WERI-Rb-1 (cell line): ENCODE measurements around the gene SORCS1.

ENCODE experiments used
- DNase-seq: peaks from one replicate; pipeline ENCODE4 v3.0.0-alpha.2; 2020
- H3K27ac ChIP-seq: fragments of 250-450 bp; sonication (Bioruptor Pico); 2 replicates; pipeline ENCODE4 v1.5.1; 2020; ENCODE audit warnings: mild to moderate bottlenecking, moderate library complexity
- H3K27me3 ChIP-seq: fragments of 250-450 bp; sonication (Bioruptor Pico); 2 replicates; pipeline ENCODE4 v1.5.1; 2021; ENCODE audit warnings: mild to moderate bottlenecking, low read depth, moderate library complexity; ENCODE audit not compliant: insufficient read depth, severe bottlenecking
- H3K36me3 ChIP-seq: fragments of 250-450 bp; sonication (Bioruptor Pico); 2 replicates; pipeline ENCODE4 v1.5.1; 2020; ENCODE audit warnings: mild to moderate bottlenecking, moderate library complexity
- H3K4me3 ChIP-seq: 2 replicates; pipeline ENCODE4 v1.5.1; 2011; ENCODE audit warnings: low read depth, mild to moderate bottlenecking, control low read depth, low read length
- H3K9me3 ChIP-seq: fragments of 250-450 bp; sonication (Bioruptor Pico); 2 replicates; pipeline ENCODE4 v1.5.1; 2021; ENCODE audit warnings: mild to moderate bottlenecking, moderate library complexity; ENCODE audit not compliant: severe bottlenecking
- TF ChIP-seq, protein P1 (sequence below): IDR thresholded peaks from 2 replicates; pipeline ENCODE4 v1.5.1; 2011; ENCODE audit warnings: low read depth, mild to moderate bottlenecking, control low read depth, inconsistent platforms, low read length

SORCS1 gene

DNA sequence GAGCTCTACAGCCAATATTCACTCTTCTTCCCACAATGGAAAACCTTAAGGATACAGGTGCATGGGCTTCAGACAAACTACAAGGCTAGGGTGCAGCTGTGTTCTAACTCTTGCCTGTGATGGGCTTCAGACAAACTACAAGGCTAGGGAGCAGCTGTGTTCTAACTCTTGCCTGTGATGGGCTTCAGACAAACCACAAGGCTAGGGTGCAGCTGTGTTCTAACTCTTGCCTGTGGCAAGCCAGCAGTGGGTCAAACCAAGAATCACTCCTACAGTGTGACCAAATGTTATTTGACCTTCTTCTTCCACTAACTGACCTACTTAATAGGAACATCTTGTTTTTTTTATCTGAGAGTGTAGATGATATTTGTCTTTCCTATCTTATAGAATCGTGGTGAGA, 7.4 kb downstream of the SORCS1 start:
- no peaks in the 10 kb centered on the region for H3K27me3 ChIP-seq
- H3K4me3 ChIP-seq = no peak overlapping the region
- TF ChIP-seq, protein P1, sequence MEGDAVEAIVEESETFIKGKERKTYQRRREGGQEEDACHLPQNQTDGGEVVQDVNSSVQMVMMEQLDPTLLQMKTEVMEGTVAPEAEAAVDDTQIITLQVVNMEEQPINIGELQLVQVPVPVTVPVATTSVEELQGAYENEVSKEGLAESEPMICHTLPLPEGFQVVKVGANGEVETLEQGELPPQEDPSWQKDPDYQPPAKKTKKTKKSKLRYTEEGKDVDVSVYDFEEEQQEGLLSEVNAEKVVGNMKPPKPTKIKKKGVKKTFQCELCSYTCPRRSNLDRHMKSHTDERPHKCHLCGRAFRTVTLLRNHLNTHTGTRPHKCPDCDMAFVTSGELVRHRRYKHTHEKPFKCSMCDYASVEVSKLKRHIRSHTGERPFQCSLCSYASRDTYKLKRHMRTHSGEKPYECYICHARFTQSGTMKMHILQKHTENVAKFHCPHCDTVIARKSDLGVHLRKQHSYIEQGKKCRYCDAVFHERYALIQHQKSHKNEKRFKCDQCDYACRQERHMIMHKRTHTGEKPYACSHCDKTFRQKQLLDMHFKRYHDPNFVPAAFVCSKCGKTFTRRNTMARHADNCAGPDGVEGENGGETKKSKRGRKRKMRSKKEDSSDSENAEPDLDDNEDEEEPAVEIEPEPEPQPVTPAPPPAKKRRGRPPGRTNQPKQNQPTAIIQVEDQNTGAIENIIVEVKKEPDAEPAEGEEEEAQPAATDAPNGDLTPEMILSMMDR = no peak
- DNase-seq = no peak
- no peaks in the 10 kb centered on the region for H3K9me3 ChIP-seq
- H3K27ac ChIP-seq = no peak overlapping the region
- H3K36me3 ChIP-seq = no peaks in the 10 kb centered on the region

DNA sequence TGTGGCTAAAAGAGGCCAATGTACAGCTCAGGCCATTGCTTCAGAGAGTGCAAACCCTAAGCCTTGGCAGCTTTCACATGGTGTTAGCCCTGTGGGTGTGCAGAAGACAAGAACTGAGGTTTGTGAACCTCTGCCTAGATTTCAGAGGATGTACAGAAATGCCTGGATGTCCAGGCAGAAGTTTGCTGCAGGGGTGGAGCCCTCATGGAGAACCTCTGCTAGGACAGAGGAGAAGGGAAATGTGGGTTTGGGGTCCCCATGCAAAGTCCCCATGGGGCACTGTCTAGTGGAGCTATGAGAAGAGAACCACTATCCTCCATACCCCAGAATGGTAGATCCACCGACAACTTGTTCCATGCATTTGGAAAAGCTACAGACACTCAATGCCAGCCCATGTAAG, 12.4 kb downstream of the SORCS1 start:
- no peaks in the 10 kb centered on the region for H3K36me3 ChIP-seq
- DNase-seq = no peak
- H3K4me3 ChIP-seq = no peak overlapping the region
- no peak overlapping the region for H3K27ac ChIP-seq
- H3K27me3 ChIP-seq = no peaks in the 10 kb centered on the region
- H3K9me3 ChIP-seq = no peaks in the 10 kb centered on the region
- TF ChIP-seq, protein P1 = no peak

GRCh38 chr10:107148906-107149305, 15.6 kb downstream of the SORCS1 start:
- H3K36me3 ChIP-seq = no peaks in the 10 kb centered on the region
- H3K27me3 ChIP-seq = no peaks in the 10 kb centered on the region
- H3K27ac ChIP-seq = no peak overlapping the region
- DNase-seq = no peak
- no peak overlapping the region for H3K4me3 ChIP-seq
- TF ChIP-seq, protein P1 = no peak
- no peaks in the 10 kb centered on the region for H3K9me3 ChIP-seq

DNA sequence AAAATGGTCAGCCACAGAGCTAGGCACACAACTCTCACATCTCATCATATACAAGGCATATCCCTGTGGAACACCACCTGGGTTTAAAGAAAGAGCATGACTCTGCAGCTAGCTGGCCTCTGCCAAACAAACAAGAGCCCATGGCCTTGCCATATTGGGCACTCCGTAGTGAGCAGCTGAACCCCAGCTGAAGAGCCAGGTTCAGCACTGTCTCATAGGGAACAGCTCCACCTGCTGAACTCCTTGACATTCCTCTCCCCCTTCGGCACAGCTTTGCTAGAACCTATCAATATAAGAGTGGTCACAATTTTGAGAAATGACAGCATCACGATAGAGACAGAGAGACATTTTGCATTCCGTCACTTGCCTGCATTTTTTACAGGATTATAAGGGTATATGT, 20.0 kb downstream of the SORCS1 start:
- TF ChIP-seq, protein P1 = peak; percentile 70
- H3K27me3 ChIP-seq = no peaks in the 10 kb centered on the region
- no peaks in the 10 kb centered on the region for H3K9me3 ChIP-seq

DNA sequence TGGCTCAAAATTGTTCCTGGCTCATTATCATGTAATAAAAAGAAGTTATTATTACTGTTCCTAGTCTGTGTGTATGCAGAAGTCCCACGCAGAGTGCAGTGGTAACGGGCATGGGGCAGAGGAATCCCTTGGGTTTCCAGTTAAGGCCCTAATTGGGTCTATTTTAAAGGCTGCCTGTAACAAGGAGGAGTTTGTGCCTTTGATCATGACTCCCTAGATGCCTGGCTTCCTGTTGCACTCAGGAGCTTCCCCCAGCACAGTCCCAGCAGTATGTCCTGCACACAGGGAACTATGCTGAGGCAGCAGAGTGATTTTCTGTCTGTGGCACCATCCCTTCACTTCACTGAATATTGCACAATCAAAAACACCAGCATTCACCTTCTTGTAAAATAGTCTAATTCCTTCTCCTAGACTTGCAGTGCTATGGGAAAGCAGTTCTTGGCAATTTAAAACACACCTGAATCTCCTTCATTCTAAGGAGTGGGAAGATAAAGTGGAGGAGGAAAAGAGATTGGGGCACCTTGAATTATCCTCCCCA, 22.9 kb downstream of the SORCS1 start:
- Histone ChIP-seq H3K9me3 (no peaks in the 10 kb centered on the region), H3K4me3 (no peak overlapping the region), H3K27me3 (no peaks in the 10 kb centered on the region), H3K36me3 (no peaks in the 10 kb centered on the region), H3K27ac (no peak overlapping the region)
- DNase-seq = no peak
- TF ChIP-seq, protein P1 = no peak

More for the DNA sequence above, 20.0 kb downstream of the SORCS1 start:
- Histone ChIP-seq H3K36me3 (no peaks in the 10 kb centered on the region), H3K4me3 (no peak overlapping the region), H3K27ac (no peak overlapping the region)
- peak; percentile 36 for DNase-seq

DNA sequence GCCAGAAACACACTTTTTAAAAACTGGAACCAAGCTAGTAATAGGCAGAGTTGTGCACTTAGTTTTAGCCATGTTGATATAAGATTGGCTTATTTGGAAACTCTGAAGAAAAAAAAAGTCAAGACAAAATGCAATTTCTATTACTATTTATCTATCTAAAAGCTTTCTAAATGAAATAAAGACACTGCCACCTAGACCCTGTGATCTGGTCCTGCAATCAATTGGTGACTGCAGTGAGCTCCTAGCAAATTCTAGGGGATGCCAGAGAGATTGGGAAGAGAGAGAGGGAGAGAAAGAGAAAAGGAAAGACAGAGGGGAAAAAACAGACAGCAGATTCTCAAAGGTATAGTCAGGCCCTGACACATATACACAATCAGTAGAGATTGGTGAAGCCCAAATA, 25.3 kb downstream of the SORCS1 start:
- TF ChIP-seq, protein P1 = 0 out of 2 replicates have a peak, but pooled peaks have one; percentile 11
- no peak for DNase-seq
- H3K27ac ChIP-seq = no peak overlapping the region

More for the DNA sequence above, 25.3 kb downstream of the SORCS1 start:
- Histone ChIP-seq H3K27me3 (no peaks in the 10 kb centered on the region), H3K36me3 (no peaks in the 10 kb centered on the region), H3K9me3 (no peaks in the 10 kb centered on the region), H3K4me3 (no peak overlapping the region)
